Transverse colon (tissue), 4 donors: Measurements from ENCODE around the gene SUFU. TPM values are rescaled to one million over a fixed set of nuclear protein-coding genes. Genes with fewer than 3 reads are reported as not detected.
"Not testable (repeated sequence)": the region's sequence is repeated elsewhere in the genome, so short reads cannot be mapped to it uniquely, and the experiment has no call there.

ENCODE experiments used
- DNase-seq: peaks from one replicate; pipeline ENCODE4 v3.0.0-alpha.2; 2019
- H3K27ac ChIP-seq, 4 donors: fragments of 200-600 bp; sonication (generic); 2 replicates each; pipeline ENCODE4 v1.5.1; 2016 to 2018; ENCODE audit warnings: inconsistent platforms in 4 of 4
- H3K27me3 ChIP-seq: fragments of 200-600 bp; sonication (generic); 2 replicates; pipeline ENCODE4 v1.5.1; 2017; ENCODE audit warnings: inconsistent platforms
- H3K36me3 ChIP-seq, 4 donors: fragments of 200-600 bp; sonication (generic); 2 replicates each; pipeline ENCODE4 v1.5.1; 2017 to 2019; ENCODE audit warnings: inconsistent platforms in 4 of 4
- H3K4me1 ChIP-seq, 4 donors: fragments of 200-600 bp; sonication (generic); 2 replicates each; pipeline ENCODE4 v1.5.1; 2017 to 2020; ENCODE audit warnings: inconsistent platforms in 4 of 4
- H3K4me3 ChIP-seq, 4 donors: fragments of 200-600 bp; sonication (generic); 1 replicate in 1 of 4; 2 replicates in 3 of 4; pipeline versions ENCODE4 v1.5.1 to v1.6.1; 2017 to 2019; ENCODE audit warnings: inconsistent platforms in 4 of 4
- H3K9me3 ChIP-seq, 2 donors: fragments of 200-600 bp; sonication (generic); 2 replicates each; pipeline ENCODE4 v1.5.1; 2017 to 2019; ENCODE audit warnings: inconsistent platforms in 2 of 2
- EP300 ChIP-seq: sonication (generic); formaldehyde crosslinking; IDR thresholded peaks from one replicate; pipeline ENCODE4 v1.6.1; 2017; ENCODE audit warnings: antibody characterized with exemption, low read depth
- POLR2A ChIP-seq: fragments of 450-650 bp; IDR thresholded peaks from one replicate; pipeline ENCODE4 v1.6.1; 2016; ENCODE audit warnings: antibody characterized with exemption, mild to moderate bottlenecking, moderate library complexity
- POLR2AphosphoS5 ChIP-seq, 3 donors: sonication (generic); formaldehyde crosslinking; IDR thresholded peaks; one replicate each; pipeline ENCODE4 v1.6.1; 2016; ENCODE audit warnings: antibody characterized with exemption in 3 of 3
- WGBS, 2 donors: methylation state at CpG; one replicate each; pipeline ENCODE4 v1.1.5; 2018; ENCODE audit warnings: low coverage in 1 of 2; 5-methylcytosine and 5-hydroxymethylcytosine counted together
- in situ Hi-C, 4 donors: fragments of 200-750 bp; cut with MboI; loops; one replicate each; pipeline versions ENCODE4 v1.15.0 to v1.15.1; 2017; ENCODE audit warnings: low sequenced_read_pairs in 3 of 4, low pct_ligation_motif_present in 1 of 4, low pct_unique_long_range_greater_than_20kb in 1 of 4
- intact Hi-C: fragments of 100-400 bp; cut with DNase I; formaldehyde crosslinking; loops from one replicate; pipeline ENCODE4 v1.15.1; 2023; ENCODE audit warnings: low total_unique reads
- total RNA-seq, 4 donors: library from RNA; depleted of rRNA; stranded (reverse); fragments of >200 nt; gene quantifications; one replicate each; pipeline ENCODE4 v1.1.0, GENCODE V29; 2016
- TF ChIP-seq, protein P1 (sequence below), 5 experiments: fragments of 200-600 bp in 3 of 5; fragments of 450-650 bp in 2 of 5; sonication (generic) in 3 of 5; IDR thresholded peaks; 1 replicate in 2 of 5; 2 replicates in 3 of 5; pipeline ENCODE4 v1.5.1; 2016 to 2017; ENCODE audit warnings: antibody characterized with exemption in 5 of 5, inconsistent platforms in 3 of 5, mild to moderate bottlenecking in 2 of 5, moderate library complexity in 1 of 5

SUFU gene
- total RNA-seq, 4 donors from 2014 or later = 5.4 to 13.8 (median 6.6) TPM

DNA sequence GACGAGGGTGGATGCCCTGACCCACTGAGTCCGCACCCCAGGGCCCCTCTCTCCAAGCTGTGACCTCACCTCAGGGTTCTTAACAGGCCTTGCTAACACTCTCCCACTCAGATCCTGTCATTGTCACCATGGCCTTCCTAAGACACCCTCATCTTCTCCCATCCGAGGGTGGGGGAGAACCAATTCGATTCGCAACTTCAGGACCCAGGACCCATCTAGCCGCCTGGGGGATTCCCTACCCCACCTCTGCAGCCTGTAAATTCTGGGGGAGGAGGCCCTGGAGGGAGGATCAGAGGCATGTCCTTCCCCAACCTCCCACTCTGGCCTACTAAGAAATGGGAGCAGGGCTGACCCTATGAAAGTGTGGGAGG is 157.9 kb downstream of the SUFU start:
- 50% methylated on average over 6 of the region's 6 CpGs; no CpG with 5 or more reads in 1 of the 2 donors for WGBS, 2 donors
- no peak for TF ChIP-seq POLR2A
- no peak for TF ChIP-seq EP300
- TF ChIP-seq, protein P1, sequence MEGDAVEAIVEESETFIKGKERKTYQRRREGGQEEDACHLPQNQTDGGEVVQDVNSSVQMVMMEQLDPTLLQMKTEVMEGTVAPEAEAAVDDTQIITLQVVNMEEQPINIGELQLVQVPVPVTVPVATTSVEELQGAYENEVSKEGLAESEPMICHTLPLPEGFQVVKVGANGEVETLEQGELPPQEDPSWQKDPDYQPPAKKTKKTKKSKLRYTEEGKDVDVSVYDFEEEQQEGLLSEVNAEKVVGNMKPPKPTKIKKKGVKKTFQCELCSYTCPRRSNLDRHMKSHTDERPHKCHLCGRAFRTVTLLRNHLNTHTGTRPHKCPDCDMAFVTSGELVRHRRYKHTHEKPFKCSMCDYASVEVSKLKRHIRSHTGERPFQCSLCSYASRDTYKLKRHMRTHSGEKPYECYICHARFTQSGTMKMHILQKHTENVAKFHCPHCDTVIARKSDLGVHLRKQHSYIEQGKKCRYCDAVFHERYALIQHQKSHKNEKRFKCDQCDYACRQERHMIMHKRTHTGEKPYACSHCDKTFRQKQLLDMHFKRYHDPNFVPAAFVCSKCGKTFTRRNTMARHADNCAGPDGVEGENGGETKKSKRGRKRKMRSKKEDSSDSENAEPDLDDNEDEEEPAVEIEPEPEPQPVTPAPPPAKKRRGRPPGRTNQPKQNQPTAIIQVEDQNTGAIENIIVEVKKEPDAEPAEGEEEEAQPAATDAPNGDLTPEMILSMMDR (IDR thresholded peaks at IDR 0.05) = no peak
- no peak for TF ChIP-seq POLR2AphosphoS5 (IDR thresholded peaks at IDR 0.05)
- Histone ChIP-seq H3K27me3 (no peaks in the 10 kb centered on the region), H3K9me3 (no peaks in the 10 kb centered on the region), H3K27ac (peak overlapping the region; percentile 48 to 75 (median 63)), H3K36me3 (peaks cover 0 to 7% (median 0%) of the 10 kb centered on the region in 4 donors), H3K4me1 (peaks cover 28 to 45% (median 35%) of the 10 kb centered on the region in 4 donors), H3K4me3 (no peak overlapping the region)
- in situ Hi-C loops (no loop called here), intact Hi-C loops (no loop called here)
- DNase-seq = no peak

- 40 to 73% methylated on average over 5 to 9 of the region's 9 CpGs for WGBS, 2 donors
- no peak overlapping the region for H3K4me3 ChIP-seq
- TF ChIP-seq, protein P1 (IDR thresholded peaks at IDR 0.05) = no peak
- TF ChIP-seq EP300 = no peak
- TF ChIP-seq POLR2A = no peak
- no peak for TF ChIP-seq POLR2AphosphoS5 (IDR thresholded peaks at IDR 0.05)
- intact Hi-C loops = loop anchor here (1.0 kb wide), 1 partner anchor 35 kb away; no protein-coding TSS in a partner anchor
- DNase-seq = no peak
- no peaks in the 10 kb centered on the region for H3K9me3 ChIP-seq
- H3K27me3 ChIP-seq = no peaks in the 10 kb centered on the region
- no peak overlapping the region for H3K27ac ChIP-seq
- in situ Hi-C loops = no loop called here
- no peaks in the 10 kb centered on the region for H3K36me3 ChIP-seq
- peaks cover 13 to 19% (median 13%) of the 10 kb centered on the region in 4 donors for H3K4me1 ChIP-seq
Measured at GRCh38 chr10:102665904-102666509, 162.2 kb downstream of the SUFU start.

- in situ Hi-C loops, H3K9me3 ChIP-seq, H3K27ac ChIP-seq, H3K36me3 ChIP-seq, H3K27me3 ChIP-seq, H3K4me3 ChIP-seq, DNase-seq, intact Hi-C loops: not testable (repeated sequence)
- peaks cover 3 to 13% (median 6%) of the 10 kb centered on the region in 4 donors for H3K4me1 ChIP-seq
- WGBS, 2 donors = 92 to 100% methylated on average over 4 of the region's 4 CpGs
Measured at GRCh38 chr10:102667411-102667810, 163.6 kb downstream of the SUFU start.

DNA sequence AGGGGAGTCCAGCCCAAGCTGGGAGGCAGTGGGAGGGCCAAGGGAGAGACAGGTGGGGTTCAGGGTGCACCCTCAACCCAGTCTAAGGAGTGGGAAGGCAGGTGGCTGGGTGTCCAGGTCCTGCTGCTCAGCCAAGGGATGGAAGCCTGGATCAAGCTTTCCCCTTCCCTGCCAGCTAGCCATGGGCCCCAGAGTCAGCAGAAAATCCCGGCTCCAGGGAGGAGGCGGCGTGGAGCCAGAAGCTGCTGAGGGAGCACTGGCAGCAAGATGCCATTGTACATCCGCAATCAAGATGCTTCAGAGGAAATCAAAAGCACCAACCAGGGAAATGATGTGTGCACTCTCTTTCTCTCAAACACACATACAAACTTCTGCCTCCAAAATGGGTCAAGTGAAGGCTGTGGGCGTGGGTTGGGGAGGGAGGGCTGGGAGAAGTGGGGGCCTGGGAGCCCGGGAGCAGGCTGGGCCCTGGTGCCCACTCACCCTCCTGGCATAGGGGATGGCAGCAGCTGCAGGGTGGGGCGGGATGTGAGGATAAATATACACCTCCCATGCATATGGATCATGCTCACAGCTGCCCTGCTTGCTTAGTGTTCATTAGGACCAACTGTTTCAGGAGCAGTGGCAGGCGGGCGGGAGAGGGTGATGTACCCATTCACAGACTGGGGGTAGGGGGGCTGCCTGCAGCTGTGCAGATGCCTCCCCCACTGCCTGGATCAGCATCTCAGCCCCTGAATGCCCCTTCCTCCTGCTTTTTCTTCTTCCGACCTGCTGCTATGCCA is 164.7 kb downstream of the SUFU start:
- peak overlapping the region in 3 of 4 donors; percentile 27 to 44 (median 40) for H3K27ac ChIP-seq
- in situ Hi-C loops = no loop called here
- no peaks in the 10 kb centered on the region for H3K27me3 ChIP-seq
- H3K4me1 ChIP-seq = peaks cover 6 to 18% (median 7%) of the 10 kb centered on the region in 4 donors
- TF ChIP-seq POLR2AphosphoS5 (IDR thresholded peaks at IDR 0.05) (no peak), POLR2A (no peak), EP300 (no peak)
- TF ChIP-seq, protein P1 (IDR thresholded peaks at IDR 0.05) = no peak
- WGBS, 2 donors = 79% methylated on average over 10 of the region's 10 CpGs; no CpG with 5 or more reads in 1 of the 2 donors
- H3K36me3 ChIP-seq = no peaks in the 10 kb centered on the region
- intact Hi-C loops = no loop called here
- H3K4me3 ChIP-seq = no peak overlapping the region
- no peak for DNase-seq
- H3K9me3 ChIP-seq = no peaks in the 10 kb centered on the region
